Measurements from ENCODE around the gene GTF2IRD1. TPM values are rescaled to one million over a fixed set of nuclear protein-coding genes. Genes with fewer than 3 reads are reported as not detected.
"Not testable (repeated sequence)": the region's sequence is repeated elsewhere in the genome, so short reads cannot be mapped to it uniquely, and the experiment has no call there.

The GTF2IRD1 gene
- total and polyA plus RNA-seq, 9 of the 15 experiments (the other 6 are each of a cell fraction or from before 2014, with no cell fraction given) = 9.1 to 30.2 (median 14.0) TPM

- WGBS (ENCODE audit: insufficient coverage, low coverage, missing lambda C conversion rate) = 5% methylated on average over 2 of the region's 2 CpGs
- Histone ChIP-seq H4K20me1 (replicated peaks; ENCODE audit: control insufficient read depth, insufficient read depth, low read length) (no peaks in the 10 kb centered on the region), H3K79me2 (ENCODE audit: control insufficient read depth, insufficient read depth, low read length) (no peaks in the 10 kb centered on the region), H3K27me3 (ENCODE audit: control insufficient read depth in 2 of 2, insufficient read depth in 2 of 2, low read length in 2 of 2) (peaks cover 0 to 6% of the 10 kb centered on the region in 2 experiments; a peak in 1 of 5 replicates), H2AFZ (ENCODE audit: low read depth, low read length) (no peak overlapping the region), H3K9me1 (ENCODE audit: control insufficient read depth, insufficient read depth, low read length) (no peaks in the 10 kb centered on the region), H3K36me3 (ENCODE audit: control insufficient read depth, insufficient read depth, low read length) (no peaks in the 10 kb centered on the region), H3K4me2 (ENCODE audit: insufficient read depth, low read length) (no peak overlapping the region), H3K4me1 (replicated peaks in 1 of 2; ENCODE audit: control insufficient read depth in 2 of 2, insufficient read depth in 2 of 2, low read length in 2 of 2) (peaks cover 4% of the 10 kb centered on the region in 2 experiments), H3K27ac (ENCODE audit: extremely low read depth, low read depth, low read length) (no peak overlapping the region), H3K9ac (ENCODE audit: insufficient read depth in 1 of 2, low read depth in 2 of 2, low read length in 2 of 2) (no peak overlapping the region), H3K4me3 (no peak overlapping the region), H3K9me3 (replicated peaks; ENCODE audit: control insufficient read depth, insufficient read depth, low read depth, low read length) (no peaks in the 10 kb centered on the region)
- no TSS peak for BruUV-seq (replicated peaks)
- ChIA-PET POLR2A (interaction anchor here (0.7 kb wide), 1 partner anchor 140 kb away, joined by 3 read pairs; no protein-coding TSS in a partner anchor), CTCF (ENCODE audit: low intra/inter-chr PET ratio) (no interaction called here)
- DNase-seq (ENCODE audit: extremely low read depth in 1 of 4, low spot score in 3 of 4) = no peak
- intact Hi-C loops (cut with micrococcal nuclease) (no loop called here), in situ Hi-C loops (cut with MboI) (loop anchor here (25.0 kb wide), 1 partner anchor 627 kb away; no protein-coding TSS in a partner anchor)
- no peak for ATAC-seq
- TF ChIP-seq ZNF121 (CRISPR knock-in tag; conservative IDR thresholded peaks at IDR 0.05) (peak; percentile 43; the same call in 1 of the 2 replicates), ZNF184 (CRISPR knock-in tag; IDR thresholded peaks at IDR 0.05) (no peak), THRA (IDR thresholded peaks at IDR 0.05) (no peak), TAF7 (tag; IDR thresholded peaks at IDR 0.05) (0 out of 2 replicates have a peak, but pooled peaks have one; percentile 21)
- FAIRE-seq = no peak
Observed at GRCh38 chr7:74410772-74411171, 42.9 kb upstream of the GTF2IRD1 start.

GRCh38 chr7:74411571-74411970, 42.1 kb upstream of the GTF2IRD1 start:
- H3K27me3 ChIP-seq (ENCODE audit: control insufficient read depth in 2 of 2, insufficient read depth in 2 of 2, low read length in 2 of 2); H3K4me3 ChIP-seq; H3K4me1 ChIP-seq (replicated peaks in 1 of 2; ENCODE audit: control insufficient read depth in 2 of 2, insufficient read depth in 2 of 2, low read length in 2 of 2); POLR2A ChIA-PET; H3K9me3 ChIP-seq (replicated peaks; ENCODE audit: control insufficient read depth, insufficient read depth, low read depth, low read length); H3K36me3 ChIP-seq (ENCODE audit: control insufficient read depth, insufficient read depth, low read length); H2AFZ ChIP-seq (ENCODE audit: low read depth, low read length); H3K4me2 ChIP-seq (ENCODE audit: insufficient read depth, low read length); intact Hi-C loops (cut with micrococcal nuclease); H3K79me2 ChIP-seq (ENCODE audit: control insufficient read depth, insufficient read depth, low read length); H3K9me1 ChIP-seq (ENCODE audit: control insufficient read depth, insufficient read depth, low read length); H3K27ac ChIP-seq (ENCODE audit: extremely low read depth, low read depth, low read length); H3K9ac ChIP-seq (ENCODE audit: insufficient read depth in 1 of 2, low read depth in 2 of 2, low read length in 2 of 2); DNase-seq (ENCODE audit: extremely low read depth in 1 of 4, low spot score in 3 of 4); BruUV-seq (replicated peaks); FAIRE-seq; ATAC-seq; H4K20me1 ChIP-seq (replicated peaks; ENCODE audit: control insufficient read depth, insufficient read depth, low read length): not testable (repeated sequence)
- WGBS (ENCODE audit: insufficient coverage, low coverage, missing lambda C conversion rate) = 18% methylated on average over 5 of the region's 5 CpGs
- in situ Hi-C loops (cut with MboI) = loop anchor here (25.0 kb wide), 1 partner anchor 626 kb away; no protein-coding TSS in a partner anchor
- CTCF ChIA-PET (ENCODE audit: low intra/inter-chr PET ratio) = interaction anchor here (0.6 kb wide), 1 partner anchor 22 kb away, joined by 4 read pairs; no protein-coding TSS in a partner anchor
